Left renal cortex interstitium (tissue), 4 donors: Measurements from ENCODE around the gene FCAR. TPM values are rescaled to one million over a fixed set of nuclear protein-coding genes. Genes with fewer than 3 reads are reported as not detected.

Experiments
- polyA plus RNA-seq, 4 donors: library from polyadenylated mRNA; unstranded; fragments of 120-200 nt; gene quantifications; one replicate each; pipeline ENCODE4 v1.2.1, GENCODE V29; 2013; ENCODE audit not compliant: insufficient read length in 4 of 4

The FCAR gene
- polyA plus RNA-seq, 4 donors = 0.11 to 0.73 (median 0.38) TPM; not detected in 1

Other genes with a start within 250 kb of the FCAR start
- 1 to 10 TPM in 3 of 4 donors, under 1 TPM in 1; 0.82 to 1.7 (median 1.3) TPM for gene LILRB1, start 243.8 kb upstream of the FCAR start, polyA plus RNA-seq
- gene LILRB4, start 211.2 kb upstream of the FCAR start, polyA plus RNA-seq = 1 to 10 TPM in 2 of 4 donors, under 1 TPM in 2; 0.54 to 1.3 (median 0.97) TPM
- not detected for gene KIR3DL3, start 149.8 kb upstream of the FCAR start, polyA plus RNA-seq
- gene KIR2DL3, start 135.7 kb upstream of the FCAR start, polyA plus RNA-seq = under 1 TPM in 1 of 4 donors, not detected in 3; 0.09 TPM
- gene KIR2DL1, start 104.4 kb upstream of the FCAR start, polyA plus RNA-seq = not detected
- gene KIR2DL4, start 70.6 kb upstream of the FCAR start, polyA plus RNA-seq = not detected
- not detected for gene KIR3DL1, start 57.8 kb upstream of the FCAR start, polyA plus RNA-seq
- under 1 TPM in 2 of 4 donors, not detected in 2; 0.08 to 0.11 TPM for gene KIR2DS4, start 41.6 kb upstream of the FCAR start, polyA plus RNA-seq
- gene KIR3DL2, start 23.8 kb upstream of the FCAR start, polyA plus RNA-seq = not detected
- under 1 TPM in 3 of 4 donors, not detected in 1; 0.14 to 0.30 (median 0.21) TPM for gene NCR1, start 31.9 kb downstream of the FCAR start, polyA plus RNA-seq
- under 1 TPM in 2 of 4 donors, not detected in 2; 0.06 to 0.09 TPM for gene NLRP7, start 73.3 kb downstream of the FCAR start, polyA plus RNA-seq
- gene NLRP2, start 92.1 kb downstream of the FCAR start, polyA plus RNA-seq = 10 to 100 TPM in 3 of 4 donors, 1 to 10 TPM in 1; 4.7 to 30.3 (median 15.6) TPM
- 1 to 10 TPM in 1 of 4 donors, under 1 TPM in 3; 0.32 to 1.5 (median 0.62) TPM for gene GP6, start 164.0 kb downstream of the FCAR start, polyA plus RNA-seq
- gene RDH13, start 188.9 kb downstream of the FCAR start, polyA plus RNA-seq = 10 to 100 TPM; 12.2 to 29.8 (median 23.9) TPM
- 10 to 100 TPM; 38.4 to 86.0 (median 63.3) TPM for gene EPS8L1, start 201.6 kb downstream of the FCAR start, polyA plus RNA-seq
- 100 to 1,000 TPM in 2 of 4 donors, 10 to 100 TPM in 2; 58.7 to 123 (median 100) TPM for gene PPP1R12C, start 243.4 kb downstream of the FCAR start, polyA plus RNA-seq